Prostate gland (tissue), 2 donors: Measurements from ENCODE around the gene GOLGA1.
"Not testable (repeated sequence)": the region's sequence is repeated elsewhere in the genome, so short reads cannot be mapped to it uniquely, and the experiment has no call there.

Source experiments
- POLR2A ChIP-seq: fragments of 450-650 bp; IDR thresholded peaks from one replicate; pipeline ENCODE4 v1.6.1; 2016; ENCODE audit warnings: antibody characterized with exemption, mild to moderate bottlenecking
- TF ChIP-seq, protein P1 (sequence below), 4 experiments: fragments of 200-600 bp in 2 of 4; fragments of 450-650 bp in 2 of 4; sonication (generic) in 2 of 4; IDR thresholded peaks; 1 replicate in 3 of 4; 2 replicates in 1 of 4; pipeline ENCODE4 v1.5.1; 2016 to 2019; ENCODE audit warnings: antibody characterized with exemption in 4 of 4, mild to moderate bottlenecking in 2 of 4, moderate library complexity in 2 of 4

DNA sequence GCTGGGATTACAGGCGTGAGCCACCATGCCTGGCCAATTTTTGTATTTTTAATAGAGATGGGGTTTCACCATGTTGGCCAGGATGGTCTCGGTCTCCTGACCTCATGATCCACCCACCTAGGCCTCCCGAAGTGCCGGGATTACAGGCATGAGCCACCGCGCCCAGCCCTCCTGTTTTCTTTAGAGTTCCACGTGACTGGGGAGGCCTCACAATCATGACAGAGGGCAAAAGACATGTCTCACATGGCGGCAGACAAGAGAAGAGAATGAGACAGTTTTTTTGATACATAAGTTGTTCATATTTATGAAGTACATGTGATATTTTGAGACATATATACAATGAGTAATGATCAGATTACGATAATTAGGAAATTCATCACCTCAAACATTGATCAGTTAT is 94.4 kb downstream of the GOLGA1 start:
- TF ChIP-seq, protein P1, sequence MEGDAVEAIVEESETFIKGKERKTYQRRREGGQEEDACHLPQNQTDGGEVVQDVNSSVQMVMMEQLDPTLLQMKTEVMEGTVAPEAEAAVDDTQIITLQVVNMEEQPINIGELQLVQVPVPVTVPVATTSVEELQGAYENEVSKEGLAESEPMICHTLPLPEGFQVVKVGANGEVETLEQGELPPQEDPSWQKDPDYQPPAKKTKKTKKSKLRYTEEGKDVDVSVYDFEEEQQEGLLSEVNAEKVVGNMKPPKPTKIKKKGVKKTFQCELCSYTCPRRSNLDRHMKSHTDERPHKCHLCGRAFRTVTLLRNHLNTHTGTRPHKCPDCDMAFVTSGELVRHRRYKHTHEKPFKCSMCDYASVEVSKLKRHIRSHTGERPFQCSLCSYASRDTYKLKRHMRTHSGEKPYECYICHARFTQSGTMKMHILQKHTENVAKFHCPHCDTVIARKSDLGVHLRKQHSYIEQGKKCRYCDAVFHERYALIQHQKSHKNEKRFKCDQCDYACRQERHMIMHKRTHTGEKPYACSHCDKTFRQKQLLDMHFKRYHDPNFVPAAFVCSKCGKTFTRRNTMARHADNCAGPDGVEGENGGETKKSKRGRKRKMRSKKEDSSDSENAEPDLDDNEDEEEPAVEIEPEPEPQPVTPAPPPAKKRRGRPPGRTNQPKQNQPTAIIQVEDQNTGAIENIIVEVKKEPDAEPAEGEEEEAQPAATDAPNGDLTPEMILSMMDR (IDR thresholded peaks at IDR 0.05): not testable (repeated sequence)
- not testable (repeated sequence) for TF ChIP-seq POLR2A
